NCI-H1105 (cell line): ENCODE measurements around the gene CWF19L1.
A peak's percentile ranks its signal among the peaks of the same experiment; 100 is the strongest.
"Not testable (repeated sequence)": the region's sequence is repeated elsewhere in the genome, so short reads cannot be mapped to it uniquely, and the experiment has no call there.

Experiments used
- DNase-seq: peaks from one replicate; lab custom pipeline; 2025; lab: John Stamatoyannopoulos, UW

The CWF19L1 gene

DNA sequence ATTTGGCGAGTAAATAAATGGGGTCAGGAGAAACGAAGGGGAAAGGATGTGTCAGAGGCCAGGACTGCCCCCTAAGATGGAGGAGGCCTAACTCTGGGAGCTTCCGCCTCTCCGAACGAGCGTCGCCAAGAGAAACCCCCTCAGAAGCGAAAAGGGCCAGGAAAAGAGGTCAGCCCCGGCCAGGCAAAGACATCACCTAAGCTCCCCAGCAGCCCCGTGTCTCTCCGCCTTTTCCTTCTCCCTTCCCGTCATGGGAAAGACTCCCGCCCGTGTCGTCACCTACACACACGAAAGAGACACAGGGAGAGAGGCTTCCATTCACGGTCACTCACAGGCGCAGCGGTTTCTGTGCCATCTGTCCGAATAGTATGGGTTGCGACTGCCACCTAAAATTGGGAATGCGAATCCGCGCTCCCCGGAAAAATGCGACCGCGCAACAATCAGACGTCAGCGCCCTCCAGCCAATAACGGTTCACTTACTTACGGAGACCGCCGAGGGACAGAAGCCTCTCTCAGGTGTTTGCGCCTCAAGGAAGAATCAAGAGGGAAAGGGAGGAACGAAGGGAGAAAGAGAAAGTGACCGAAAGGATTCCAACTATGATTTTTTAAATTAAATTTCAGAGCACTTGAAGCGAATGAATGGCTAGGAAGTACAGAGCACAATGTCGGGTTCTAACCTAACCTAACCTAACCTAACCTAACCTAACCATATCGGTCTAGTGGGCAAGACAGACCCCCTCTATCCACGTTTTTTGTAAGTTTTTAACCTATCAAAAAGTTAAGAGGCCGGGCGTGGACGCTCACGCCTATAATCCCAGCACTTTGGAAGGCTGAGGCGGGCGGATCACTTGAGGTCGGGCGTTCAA, at the start of gene CWF19L1:
CWF19L1 (minus strand) TSS at position 400 of the 866 bp plus-strand sequence; CDS start at position 355, 45 bp downstream.
- peak; percentile 39 for DNase-seq

- DNase-seq = no peak
Measured at GRCh38 chr10:100315615-100316014, 48.2 kb upstream of the CWF19L1 start.

GRCh38 chr10:100311298-100311697, 43.9 kb upstream of the CWF19L1 start:
- no peak for DNase-seq

DNA sequence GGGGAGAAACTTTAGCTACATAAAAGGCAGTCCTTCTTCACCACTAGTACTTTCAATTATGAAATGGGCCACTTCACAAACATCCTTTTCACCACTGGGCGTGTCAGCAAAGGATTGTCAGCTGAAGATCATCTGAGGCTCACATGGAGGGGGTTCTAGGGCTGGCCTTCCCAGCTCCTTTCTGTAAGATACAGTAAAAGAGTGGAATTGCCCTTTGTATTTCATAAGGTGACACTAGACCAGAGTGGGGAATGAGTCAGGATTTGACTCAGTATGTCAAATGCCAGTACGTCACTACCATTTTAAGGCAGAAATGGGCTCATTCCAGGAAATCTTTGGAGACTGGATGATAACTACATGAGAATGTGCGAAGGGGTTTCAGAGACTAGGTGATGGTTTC, 40.2 kb upstream of the CWF19L1 start:
- DNase-seq = no peak

GRCh38 chr10:100306861-100307260, 39.4 kb upstream of the CWF19L1 start:
- DNase-seq = no peak

- no peak for DNase-seq
Measured at GRCh38 chr10:100304414-100304813, 37.0 kb upstream of the CWF19L1 start.

- peak; percentile 5 for DNase-seq
Measured at GRCh38 chr10:100303724-100304319, 36.4 kb upstream of the CWF19L1 start.

DNA sequence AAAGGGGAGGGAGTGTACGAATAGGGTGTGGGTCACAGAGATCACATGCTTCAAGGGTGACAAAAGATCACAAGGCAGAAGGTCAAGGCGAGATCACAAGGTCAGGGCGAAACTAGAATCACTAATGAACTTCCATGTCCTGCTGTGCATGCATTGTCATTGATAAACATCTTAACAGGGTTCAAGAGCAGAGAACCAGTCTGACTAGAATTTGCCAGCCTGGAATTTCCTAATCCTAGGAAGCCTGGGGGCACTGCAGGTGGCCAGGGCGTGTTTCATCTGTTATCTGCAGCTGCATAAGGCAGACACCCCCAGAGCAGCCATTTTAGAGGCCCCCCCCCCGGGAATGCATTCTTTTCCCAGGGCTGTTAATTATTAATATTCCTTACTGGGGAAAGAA, 33.7 kb upstream of the CWF19L1 start:
- not testable (repeated sequence) for DNase-seq

DNA sequence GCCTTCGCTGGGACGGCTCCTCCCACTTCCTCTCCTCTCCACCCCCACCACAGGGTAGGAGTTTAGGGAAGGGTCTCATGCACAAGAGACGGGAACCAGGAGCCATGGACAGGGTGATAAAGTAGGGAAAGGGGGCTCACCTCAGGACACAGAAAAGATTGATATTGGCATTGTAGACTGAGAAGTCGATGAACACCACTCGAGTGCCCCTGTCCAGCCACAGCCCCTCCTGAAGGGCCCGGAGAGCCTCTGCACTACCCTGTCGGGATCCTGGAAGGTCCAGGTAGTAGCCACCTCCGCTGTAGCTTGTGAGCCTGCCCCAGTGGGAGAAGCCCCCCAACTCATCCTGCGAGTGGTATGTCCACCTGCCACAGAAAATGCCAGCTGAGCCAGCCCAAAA, 29.8 kb upstream of the CWF19L1 start:
- no peak for DNase-seq

- no peak for DNase-seq
Measured at GRCh38 chr10:100293066-100293465, 25.6 kb upstream of the CWF19L1 start.

DNA sequence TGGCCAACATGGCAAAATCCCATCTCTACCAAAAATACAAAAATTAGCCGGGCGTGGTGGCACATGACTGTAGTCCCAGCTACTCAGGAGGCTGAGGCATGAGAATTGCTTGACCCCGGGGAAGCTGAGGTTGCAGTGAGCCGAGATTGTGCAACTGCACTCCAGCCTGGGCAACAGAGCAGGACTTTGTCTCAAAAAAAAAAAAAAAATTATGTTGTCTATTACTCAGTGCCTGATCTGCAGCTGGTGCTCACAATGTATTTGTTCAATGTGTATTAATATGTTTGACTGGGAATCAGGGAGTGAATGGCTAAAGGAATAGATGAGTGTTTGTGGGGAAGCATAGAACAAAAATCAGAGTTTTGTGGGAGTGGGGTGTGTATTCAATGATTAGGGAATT, 24.9 kb upstream of the CWF19L1 start:
- not testable (repeated sequence) for DNase-seq

- no peak for DNase-seq
Measured at GRCh38 chr10:100291356-100291755, 23.9 kb upstream of the CWF19L1 start.

DNA sequence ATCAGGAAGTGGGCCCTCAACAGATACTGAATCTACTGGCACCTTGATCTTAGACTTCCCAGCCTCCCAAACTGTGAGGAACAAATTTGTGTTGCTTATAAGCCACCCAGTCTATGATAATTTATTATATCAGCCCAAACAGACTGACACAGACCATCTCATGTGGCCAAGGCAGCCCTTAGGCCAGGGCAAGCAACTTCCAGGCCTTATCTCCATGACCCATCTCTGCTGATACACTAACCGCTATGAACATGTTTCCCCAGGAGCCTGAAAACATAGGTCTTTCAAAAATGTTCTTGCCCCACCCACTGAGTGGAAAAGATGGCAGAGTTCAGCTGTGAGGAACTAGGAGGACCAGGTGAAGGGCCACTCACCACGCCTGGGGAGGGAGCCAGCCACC, 22.2 kb upstream of the CWF19L1 start:
- DNase-seq = no peak

GRCh38 chr10:100288196-100288595, 20.8 kb upstream of the CWF19L1 start:
- DNase-seq = no peak

GRCh38 chr10:100287756-100288155, 20.3 kb upstream of the CWF19L1 start:
- no peak for DNase-seq

DNA sequence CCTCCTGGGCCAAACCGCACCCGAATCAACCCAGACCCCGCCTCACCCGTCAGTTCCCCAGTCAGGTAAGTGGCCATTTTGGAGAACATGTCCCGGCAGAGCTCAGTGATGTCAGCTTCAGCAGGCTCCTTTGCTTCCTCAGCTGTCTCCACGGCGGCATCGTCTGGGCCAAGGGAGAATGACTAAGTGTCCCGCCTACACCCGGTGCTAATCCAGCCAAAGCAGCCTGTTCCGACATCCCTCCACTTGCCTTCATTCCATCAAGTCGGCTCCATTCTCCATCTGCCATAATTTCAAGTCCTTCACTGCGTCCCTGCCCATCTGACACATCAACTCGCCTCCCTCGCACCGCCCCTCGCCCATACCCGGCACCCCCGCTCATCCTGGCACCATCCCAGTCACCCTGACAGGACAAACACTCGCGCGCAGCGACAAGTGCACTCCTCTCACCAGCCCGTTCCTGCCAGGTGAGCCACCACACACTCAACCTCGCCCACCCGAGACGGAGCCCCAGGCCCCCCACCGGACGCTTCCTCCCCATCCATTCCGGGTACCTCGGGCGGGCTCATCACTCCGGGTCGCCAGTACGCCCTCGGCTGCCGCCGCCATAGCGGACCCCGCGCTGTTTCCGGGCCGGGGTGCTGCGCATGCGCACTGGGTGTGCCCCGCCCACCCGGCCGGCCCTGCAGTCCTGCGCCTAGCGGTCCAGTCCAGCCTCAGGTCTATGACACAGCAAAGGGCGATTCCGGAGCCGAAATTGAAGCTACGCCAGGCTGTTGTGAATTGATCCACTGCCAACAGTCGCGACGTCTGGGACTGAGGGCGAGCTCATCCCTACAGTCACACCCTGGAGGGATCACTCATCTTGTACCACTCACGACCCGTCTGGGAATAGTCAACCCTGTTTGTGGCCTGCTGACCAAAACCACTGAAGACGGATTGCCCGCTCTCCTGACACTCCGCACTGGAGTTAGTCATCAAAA, 18.9 kb upstream of the CWF19L1 start, which contains the start of gene BLOC1S2:
BLOC1S2 (minus strand) TSS at position 630 of the 983 bp plus-strand sequence; CDS start at position 609, 21 bp downstream.
- DNase-seq = peak; percentile 53

DNA sequence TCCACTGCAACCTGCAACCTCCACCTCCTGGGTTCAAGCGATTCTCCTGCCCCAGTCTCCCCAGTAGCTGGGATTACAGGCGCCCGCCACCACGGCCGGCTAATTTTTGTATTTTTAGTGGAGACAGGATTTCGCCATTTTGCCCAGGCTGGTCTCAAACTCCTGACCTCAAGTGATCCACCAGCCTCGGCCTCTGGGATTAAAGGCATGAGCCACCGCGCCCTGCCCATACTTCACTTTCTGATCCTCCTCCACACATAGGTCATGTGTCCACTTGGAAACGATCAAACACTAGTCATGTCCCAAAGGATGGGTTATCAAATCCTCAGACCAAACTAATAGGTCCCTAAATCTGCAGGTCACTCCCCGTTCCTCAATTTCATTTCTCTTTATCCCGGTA, 17.9 kb upstream of the CWF19L1 start:
- DNase-seq = not testable (repeated sequence)

DNA sequence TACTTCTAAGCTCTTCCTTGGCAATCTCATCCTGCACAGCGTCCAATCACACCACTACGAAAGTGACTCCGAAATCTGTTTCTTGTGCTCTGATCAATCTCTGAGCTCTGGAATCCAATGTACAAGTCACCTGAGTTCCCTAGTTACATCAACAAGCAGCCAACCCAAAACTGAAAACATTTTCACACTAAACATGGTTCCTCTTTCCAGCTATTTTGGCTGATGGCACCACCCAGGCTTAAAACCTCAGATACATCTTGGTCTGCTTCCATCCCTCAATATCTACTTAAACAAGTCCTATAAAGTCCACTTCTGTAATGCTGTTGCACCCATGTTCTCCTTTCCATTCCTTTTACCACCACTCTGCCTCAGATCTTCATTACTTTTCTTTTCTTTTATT, 15.5 kb upstream of the CWF19L1 start:
- DNase-seq = no peak

GRCh38 chr10:100276971-100277370, 9.5 kb upstream of the CWF19L1 start:
- not testable (repeated sequence) for DNase-seq

DNA sequence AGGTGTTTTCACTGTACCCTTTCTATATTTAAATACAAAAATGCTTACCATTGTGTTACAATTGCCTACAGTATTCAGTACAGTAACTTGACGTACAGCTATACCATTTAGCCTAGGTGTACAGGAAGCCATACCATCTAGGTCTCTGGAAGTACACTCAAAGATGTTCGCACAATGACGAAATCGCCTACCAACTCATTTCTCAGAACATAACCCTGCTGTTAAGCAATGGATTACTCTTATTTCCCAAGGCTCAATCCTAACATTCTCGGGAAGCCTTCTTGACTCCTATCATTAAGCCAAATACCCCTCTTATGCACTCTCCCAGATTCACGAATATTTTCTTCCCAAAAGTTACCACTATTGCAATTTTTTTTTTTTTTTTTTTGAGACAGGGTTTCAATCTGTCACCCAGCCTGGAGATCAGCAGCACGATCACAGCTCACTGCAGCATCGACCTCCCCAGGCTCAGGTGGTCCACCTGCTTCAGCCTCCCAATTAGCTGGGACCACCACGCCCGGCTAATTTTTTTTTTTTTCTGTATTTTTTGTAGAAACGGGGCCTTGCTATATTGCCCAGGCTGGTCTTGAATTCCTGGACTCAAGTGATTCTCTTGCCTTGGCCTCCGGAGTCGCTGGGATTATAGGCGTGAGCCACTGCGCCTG, 1.5 kb downstream of the CWF19L1 start:
- DNase-seq = no peak

DNA sequence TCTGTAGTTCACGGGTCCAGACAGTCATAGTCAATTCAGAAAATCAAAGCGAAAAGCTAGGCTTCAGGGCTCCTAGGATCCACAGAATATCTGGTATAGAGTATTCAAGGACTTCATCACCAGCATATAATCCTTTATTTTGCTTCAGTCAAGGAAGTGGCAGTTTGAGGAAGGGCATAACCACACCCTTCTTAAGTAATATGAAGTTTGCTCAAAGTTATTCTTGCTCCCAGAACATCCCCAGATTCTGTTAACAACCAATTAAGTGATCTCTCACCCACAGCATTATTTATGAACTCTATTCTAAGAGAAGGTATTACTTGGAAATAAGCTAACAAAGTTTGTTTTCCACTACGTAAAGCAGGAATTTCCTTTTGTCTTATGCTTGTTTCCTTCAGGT, 13.2 kb downstream of the CWF19L1 start:
- DNase-seq = no peak

DNA sequence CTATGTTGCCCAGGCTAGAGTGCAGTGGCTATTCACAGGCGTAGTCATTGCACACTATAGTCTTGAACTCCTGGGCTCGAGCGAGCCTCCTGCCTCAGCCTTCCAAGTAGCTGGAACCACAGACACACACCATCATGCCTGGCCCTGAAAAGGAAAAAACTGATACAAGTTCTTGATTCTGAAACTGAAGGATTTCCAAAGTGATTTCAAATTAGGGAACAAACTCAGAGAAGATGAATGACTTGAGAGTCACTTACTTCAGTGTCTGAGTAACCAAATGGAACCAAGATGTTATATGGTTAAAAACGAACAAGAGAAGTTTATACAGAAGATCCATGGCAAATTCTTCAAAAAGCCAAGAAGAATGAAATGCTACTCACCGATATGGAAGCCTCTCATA, 14.4 kb downstream of the CWF19L1 start:
- DNase-seq = no peak
